Activated CD8-positive, alpha-beta T cell treated with anti-CD3 and anti-CD28 coated beads for 36 hours (primary cell): Measurements from ENCODE around the gene MRPS22. TPM values are rescaled to one million over a fixed set of nuclear protein-coding genes. Genes with fewer than 3 reads are reported as not detected.
"Not testable (repeated sequence)": the region's sequence is repeated elsewhere in the genome, so short reads cannot be mapped to it uniquely, and the experiment has no call there.

Experiments
- ATAC-seq: fragments of 200-7000 bp; cut with Tn5 transposase; one replicate; pipeline ENCODE4 v1.10.0; 2021; ENCODE audit warnings: mild to moderate bottlenecking, moderate library complexity
- CTCF ChIA-PET: fragments of 350-600 bp; sonication (Branson Sonifier 250); formaldehyde crosslinking; loops from one replicate; lab custom pipeline; 2021; ENCODE audit warnings: antibody characterized with exemption; lab: Charles Lee
- POLR2A ChIA-PET: fragments of 350-600 bp; sonication (Branson Sonifier 250); formaldehyde crosslinking; loops from one replicate; lab custom pipeline; 2021; ENCODE audit warnings: antibody characterized with exemption; lab: Charles Lee
- DNase-seq: peaks from one replicate; pipeline ENCODE4 v3.0.0-alpha.2; 2020
- H3K27ac Mint-ChIP-seq: one replicate; pipeline ENCODE4 v1.8.0; 2021; ENCODE audit warnings: mild to moderate bottlenecking, mixed read lengths
- H3K27me3 Mint-ChIP-seq: one replicate; pipeline ENCODE4 v1.8.0; 2021; ENCODE audit warnings: mixed read lengths
- H3K36me3 Mint-ChIP-seq: one replicate; pipeline ENCODE4 v1.8.0; 2021; ENCODE audit warnings: low read depth, mixed read lengths
- H3K4me1 Mint-ChIP-seq: one replicate; pipeline ENCODE4 v1.8.0; 2021; ENCODE audit warnings: low read depth, mixed read lengths
- H3K4me3 Mint-ChIP-seq: one replicate; pipeline ENCODE4 v1.8.0; 2021; ENCODE audit warnings: mild to moderate bottlenecking, moderate library complexity, mixed read lengths
- H3K9me3 Mint-ChIP-seq: one replicate; pipeline ENCODE4 v1.8.0; 2021; ENCODE audit warnings: mixed read lengths
- CTCF ChIP-seq: fragments of 200-600 bp; IDR thresholded peaks from one replicate; pipeline ENCODE4 v1.8.0; 2022; ENCODE audit warnings: antibody characterized with exemption, mild to moderate bottlenecking
- intact Hi-C: fragments of 100-400 bp; cut with micrococcal nuclease; formaldehyde crosslinking; loops from one replicate; pipeline ENCODE4 v1.10.0; 2022
- total RNA-seq, 2 experiments: library from RNA; stranded (reverse); gene quantifications; one replicate each; pipeline ENCODE4 v1.2.3, GENCODE V29; 2021

The MRPS22 gene
- total RNA-seq, 2 experiments from 2014 or later = 67.4 to 68.9 TPM

GRCh38 chr3:139394116-139394515 lies 50.3 kb downstream of the MRPS22 start:
- TF ChIP-seq CTCF = no peak
- POLR2A ChIA-PET = no interaction called here
- no peaks in the 10 kb centered on the region for H3K27me3 Mint-ChIP-seq
- ATAC-seq = no peak
- intact Hi-C loops = no loop called here
- no peak overlapping the region for H3K4me3 Mint-ChIP-seq
- H3K36me3 Mint-ChIP-seq = no peaks in the 10 kb centered on the region
- H3K27ac Mint-ChIP-seq = no peak overlapping the region
- H3K4me1 Mint-ChIP-seq = peaks cover 14% of the 10 kb centered on the region
- CTCF ChIA-PET = no interaction called here
- H3K9me3 Mint-ChIP-seq = no peaks in the 10 kb centered on the region
- no peak for DNase-seq

- no peak overlapping the region for H3K4me3 Mint-ChIP-seq
- no peaks in the 10 kb centered on the region for H3K27me3 Mint-ChIP-seq
- POLR2A ChIA-PET = interaction anchor here (0.7 kb wide), 1 partner anchor 474 kb away, joined by 3 read pairs; no protein-coding TSS in a partner anchor
- no peak for TF ChIP-seq CTCF
- ATAC-seq = no peak
- no peak overlapping the region for H3K27ac Mint-ChIP-seq
- CTCF ChIA-PET = no interaction called here
- peaks cover under 1% of the 10 kb centered on the region for H3K36me3 Mint-ChIP-seq
- H3K9me3 Mint-ChIP-seq = no peaks in the 10 kb centered on the region
- no peak for DNase-seq
- peaks cover 5% of the 10 kb centered on the region for H3K4me1 Mint-ChIP-seq
- intact Hi-C loops = no loop called here
These were observed 52.9 kb downstream of the MRPS22 start for GRCh38 chr3:139396707-139397106.

GRCh38 chr3:139401155-139401554 lies 57.3 kb downstream of the MRPS22 start:
- H3K4me3 Mint-ChIP-seq, CTCF ChIA-PET, ATAC-seq, DNase-seq, intact Hi-C loops, H3K4me1 Mint-ChIP-seq, H3K27ac Mint-ChIP-seq, H3K27me3 Mint-ChIP-seq: not testable (repeated sequence)
- peaks cover 26% of the 10 kb centered on the region for H3K36me3 Mint-ChIP-seq
- H3K9me3 Mint-ChIP-seq = peaks cover 22% of the 10 kb centered on the region
- POLR2A ChIA-PET = interaction anchor here (1.1 kb wide), 1 partner anchor 12 kb away, joined by 3 read pairs; the partner anchor contains the start of gene COPB2

Other genes with a start within 250 kb of the MRPS22 start
- 10 to 100 TPM; 81.7 to 83.8 TPM for gene COPB2, start 45.6 kb downstream of the MRPS22 start, total RNA-seq
- not detected for gene RBP2, start 132.5 kb downstream of the MRPS22 start, total RNA-seq
- not detected for gene RBP1, start 195.7 kb downstream of the MRPS22 start, total RNA-seq